Measurements from ENCODE around the gene ALK.

- no peak for TF ChIP-seq CTCF (IDR thresholded peaks at IDR 0.05; ENCODE audit: low read length)
- no peak for TF ChIP-seq EZH2 (IDR thresholded peaks at IDR 0.05; ENCODE audit: borderline replicate concordance, low read length)
Observed at GRCh38 chr2:29650631-29651097, 270.7 kb downstream of the ALK start.
